ENCODE results near the gene HIVEP3.

DNA sequence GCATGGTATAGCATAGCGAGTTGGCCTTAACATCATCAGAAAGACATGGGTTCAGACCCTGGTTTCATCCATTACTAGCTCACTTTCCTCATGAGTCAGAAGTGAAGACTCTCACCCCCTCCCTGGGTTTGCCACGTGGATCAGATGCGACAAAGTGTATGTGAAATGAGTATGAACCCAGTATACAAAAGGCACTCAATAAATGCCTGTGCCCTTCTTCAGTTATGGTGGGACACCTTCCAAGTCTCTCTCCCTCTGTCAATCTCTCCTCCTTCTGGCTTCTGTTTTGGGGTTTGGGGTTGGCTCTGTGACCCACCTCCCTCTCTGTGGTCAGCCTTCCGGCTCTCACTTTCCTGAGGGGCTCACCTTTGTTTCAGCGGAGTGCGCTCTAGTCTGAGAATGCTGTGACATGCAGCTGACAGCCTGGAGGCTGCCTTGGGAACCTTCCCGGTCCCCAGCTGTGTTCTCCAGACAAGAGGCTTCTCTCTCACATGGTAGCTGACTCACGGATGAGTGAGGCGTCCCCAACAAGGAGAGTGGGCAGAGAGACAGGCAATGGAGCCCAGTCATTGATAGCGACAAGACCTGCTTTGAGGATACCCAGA, 279.3 kb downstream of the HIVEP3 start:
- no peak for TF ChIP-seq CTCF (IDR thresholded peaks at IDR 0.05)
- TF ChIP-seq POLR2A (IDR thresholded peaks at IDR 0.05) = no peak
